A673 (cell line): ENCODE measurements around the gene NXPH3.

Experiments used
- EZH2 ChIP-seq: fragments of 200-600 bp; sonication (generic); IDR thresholded peaks from 2 replicates; pipeline ENCODE4 v1.6.1; 2017; ENCODE audit warnings: borderline replicate concordance, low read depth, mild to moderate bottlenecking, mixed read lengths, antibody characterized with exemption, low read length; ENCODE audit not compliant: poor library complexity, severe bottlenecking
- TF ChIP-seq, protein P1 (sequence below): fragments of 300-800, 200-600 bp; sonication (generic); conservative IDR thresholded peaks from 2 replicates; pipeline ENCODE4 v1.5.1; 2017; ENCODE audit warnings: low read depth, mild to moderate bottlenecking, antibody characterized with exemption, low read length, moderate library complexity, mixed read lengths

DNA sequence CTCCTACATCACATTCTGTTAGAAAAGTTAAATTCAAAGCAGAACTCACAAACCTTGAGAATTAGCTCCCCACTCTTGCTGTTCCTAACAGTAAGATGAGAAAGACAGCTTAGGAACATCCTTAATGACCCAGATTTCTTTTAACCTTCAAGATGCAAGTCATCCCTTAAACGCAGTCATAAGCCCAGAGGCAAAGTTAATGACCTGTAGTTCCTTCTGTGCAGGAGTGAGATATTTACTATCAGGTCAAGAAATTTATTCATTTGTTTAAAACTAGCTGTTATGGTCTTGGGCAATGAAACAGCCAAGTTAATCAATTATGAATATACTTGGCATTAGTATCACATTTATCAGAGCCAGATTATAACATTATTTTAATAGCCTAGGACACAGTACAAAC lies 37.1 kb downstream of the NXPH3 start:
- TF ChIP-seq, protein P1, sequence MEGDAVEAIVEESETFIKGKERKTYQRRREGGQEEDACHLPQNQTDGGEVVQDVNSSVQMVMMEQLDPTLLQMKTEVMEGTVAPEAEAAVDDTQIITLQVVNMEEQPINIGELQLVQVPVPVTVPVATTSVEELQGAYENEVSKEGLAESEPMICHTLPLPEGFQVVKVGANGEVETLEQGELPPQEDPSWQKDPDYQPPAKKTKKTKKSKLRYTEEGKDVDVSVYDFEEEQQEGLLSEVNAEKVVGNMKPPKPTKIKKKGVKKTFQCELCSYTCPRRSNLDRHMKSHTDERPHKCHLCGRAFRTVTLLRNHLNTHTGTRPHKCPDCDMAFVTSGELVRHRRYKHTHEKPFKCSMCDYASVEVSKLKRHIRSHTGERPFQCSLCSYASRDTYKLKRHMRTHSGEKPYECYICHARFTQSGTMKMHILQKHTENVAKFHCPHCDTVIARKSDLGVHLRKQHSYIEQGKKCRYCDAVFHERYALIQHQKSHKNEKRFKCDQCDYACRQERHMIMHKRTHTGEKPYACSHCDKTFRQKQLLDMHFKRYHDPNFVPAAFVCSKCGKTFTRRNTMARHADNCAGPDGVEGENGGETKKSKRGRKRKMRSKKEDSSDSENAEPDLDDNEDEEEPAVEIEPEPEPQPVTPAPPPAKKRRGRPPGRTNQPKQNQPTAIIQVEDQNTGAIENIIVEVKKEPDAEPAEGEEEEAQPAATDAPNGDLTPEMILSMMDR: no peak
- TF ChIP-seq EZH2: no peak
